Gastroesophageal sphincter (tissue), 4 donors: ENCODE measurements around the gene SLC44A1. TPM values are rescaled to one million over a fixed set of nuclear protein-coding genes. Genes with fewer than 3 reads are reported as not detected.
A peak's percentile ranks its signal among the peaks of the same experiment; 100 is the strongest.

ENCODE experiments used
- ATAC-seq: fragments of 150-250 bp; one replicate; pipeline ENCODE4 v1.9.1; 2016; ENCODE audit warnings: mild to moderate bottlenecking, moderate library complexity
- H3K27ac ChIP-seq, 4 donors: fragments of 200-600 bp; sonication (generic) in 3 of 4; 1 replicate in 3 of 4; 2 replicates in 1 of 4; pipeline ENCODE4 v1.5.1; 2016 to 2019
- H3K27me3 ChIP-seq: fragments of 200-600 bp; sonication (generic); one replicate; pipeline ENCODE4 v1.5.1; 2019
- H3K36me3 ChIP-seq, 2 donors: fragments of 200-600 bp; sonication (generic); one replicate each; pipeline ENCODE4 v1.5.1; 2019; ENCODE audit warnings: control low read depth in 1 of 2
- H3K4me1 ChIP-seq, 3 donors: fragments of 200-600 bp; sonication (generic); 1 replicate in 2 of 3; 2 replicates in 1 of 3; pipeline ENCODE4 v1.5.1; 2016 to 2019; ENCODE audit warnings: control low read depth in 2 of 3
- H3K4me3 ChIP-seq, 2 donors: fragments of 200-600 bp; sonication (generic); one replicate each; pipeline ENCODE4 v1.5.1; 2019; ENCODE audit warnings: mild to moderate bottlenecking in 1 of 2, moderate library complexity in 1 of 2
- H3K9me3 ChIP-seq, 3 donors: fragments of 200-600 bp; sonication (generic); one replicate each; pipeline ENCODE4 v1.5.1; 2017 to 2019; ENCODE audit warnings: control low read depth in 2 of 3
- CTCF ChIP-seq, 4 experiments: fragments of 200-600 bp in 2 of 4; fragments of 450-650 bp in 2 of 4; sonication (generic) in 1 of 4; IDR thresholded peaks; one replicate each; pipeline ENCODE4 v1.5.1; 2017 to 2019; ENCODE audit warnings: antibody characterized with exemption in 4 of 4, mild to moderate bottlenecking in 2 of 4, moderate library complexity in 2 of 4
- EP300 ChIP-seq: sonication (generic); formaldehyde crosslinking; IDR thresholded peaks from one replicate; pipeline ENCODE4 v1.6.1; 2017; ENCODE audit warnings: antibody characterized with exemption, mild to moderate bottlenecking
- POLR2A ChIP-seq, 2 donors: fragments of 450-650 bp; IDR thresholded peaks; one replicate each; pipeline ENCODE4 v1.6.1; 2017; ENCODE audit warnings: antibody characterized with exemption in 2 of 2, mild to moderate bottlenecking in 2 of 2, moderate library complexity in 1 of 2
- POLR2AphosphoS5 ChIP-seq: sonication (generic); formaldehyde crosslinking; IDR thresholded peaks from one replicate; pipeline ENCODE4 v1.6.1; 2017; ENCODE audit warnings: antibody characterized with exemption
- WGBS, 2 donors: methylation state at CpG; one replicate each; pipeline ENCODE4 v1.1.5; 2018; ENCODE audit warnings: low coverage in 1 of 2; 5-methylcytosine and 5-hydroxymethylcytosine counted together
- total RNA-seq, 4 donors: library from RNA; depleted of rRNA; stranded (reverse); fragments of >200 nt; gene quantifications; one replicate each; pipeline ENCODE4 v1.1.0, GENCODE V29; 2016

The SLC44A1 gene
- total RNA-seq, 4 donors from 2014 or later, result 27.9 to 49.1 (median 30.6) TPM

- Histone ChIP-seq H3K36me3 (no peaks in the 10 kb centered on the region), H3K27me3 (no peaks in the 10 kb centered on the region), H3K9me3 (no peaks in the 10 kb centered on the region), H3K4me3 (no peak overlapping the region), H3K4me1 (peaks cover 3 to 17% (median 4%) of the 10 kb centered on the region in 3 donors), H3K27ac (peak overlapping the region; percentile 75 to 90 (median 78))
- TF ChIP-seq POLR2AphosphoS5 (peak; percentile 95), POLR2A (IDR thresholded peaks at IDR 0.05) (no peak)
- peak; percentile 91 for ATAC-seq
- 33 to 40% methylated on average over 1 to 2 of the region's 2 CpGs for WGBS, 2 donors
Measured at GRCh38 chr9:105205787-105206495, 38.5 kb upstream of the SLC44A1 start.

- peak overlapping the region; percentile 75 to 90 (median 78) for H3K27ac ChIP-seq
- ATAC-seq, result no peak
- TF ChIP-seq CTCF (IDR thresholded peaks at IDR 0.05), result no peak
- TF ChIP-seq POLR2AphosphoS5, result no peak
- TF ChIP-seq POLR2A (IDR thresholded peaks at IDR 0.05), result no peak
- no peak for TF ChIP-seq EP300
- H3K27me3 ChIP-seq, result no peaks in the 10 kb centered on the region
- H3K9me3 ChIP-seq, result no peaks in the 10 kb centered on the region
- 14 to 15% methylated on average over 2 of the region's 2 CpGs for WGBS, 2 donors
- no peaks in the 10 kb centered on the region for H3K36me3 ChIP-seq
- no peak overlapping the region for H3K4me3 ChIP-seq
- peaks cover 3 to 17% (median 4%) of the 10 kb centered on the region in 3 donors for H3K4me1 ChIP-seq
Measured at GRCh38 chr9:105206496-105206820, 38.0 kb upstream of the SLC44A1 start.

GRCh38 chr9:105206821-105207699 lies 37.4 kb upstream of the SLC44A1 start:
- H3K27ac ChIP-seq, result peak overlapping the region; percentile 75 to 90 (median 78)
- TF ChIP-seq POLR2AphosphoS5 (peak; percentile 71), CTCF (IDR thresholded peaks at IDR 0.05) (no peak), POLR2A (IDR thresholded peaks at IDR 0.05) (no peak)
- peak; percentile 73 for ATAC-seq
- WGBS, 2 donors, result 67 to 81% methylated on average over 5 to 6 of the region's 6 CpGs
- H3K4me3 ChIP-seq, result no peak overlapping the region
- peaks cover 3 to 17% (median 4%) of the 10 kb centered on the region in 3 donors for H3K4me1 ChIP-seq
- H3K27me3 ChIP-seq, result no peaks in the 10 kb centered on the region
- H3K36me3 ChIP-seq, result no peaks in the 10 kb centered on the region
- no peaks in the 10 kb centered on the region for H3K9me3 ChIP-seq

- no peaks in the 10 kb centered on the region for H3K4me1 ChIP-seq
- no peaks in the 10 kb centered on the region for H3K27me3 ChIP-seq
- H3K36me3 ChIP-seq, result no peaks in the 10 kb centered on the region
- whole genome bisulfite sequencing, 2 donors, result 30 to 46% methylated on average over 3 of the region's 4 CpGs
- no peak overlapping the region for H3K4me3 ChIP-seq
- H3K9me3 ChIP-seq, result no peaks in the 10 kb centered on the region
- H3K27ac ChIP-seq, result no peak overlapping the region
- TF ChIP-seq CTCF (IDR thresholded peaks at IDR 0.05) (no peak), POLR2AphosphoS5 (no peak), POLR2A (IDR thresholded peaks at IDR 0.05) (no peak), EP300 (no peak)
- no peak for ATAC-seq
Measured at GRCh38 chr9:105216440-105217178, 27.8 kb upstream of the SLC44A1 start.

- Histone ChIP-seq H3K36me3 (no peaks in the 10 kb centered on the region), H3K9me3 (peaks cover 0 to 13% (median 0%) of the 10 kb centered on the region in 3 donors), H3K27me3 (no peaks in the 10 kb centered on the region), H3K4me1 (no peaks in the 10 kb centered on the region), H3K4me3 (no peak overlapping the region), H3K27ac (no peak overlapping the region)
- 89 to 92% methylated on average over 5 of the region's 5 CpGs for WGBS, 2 donors
- ATAC-seq, result no peak
- TF ChIP-seq POLR2A (IDR thresholded peaks at IDR 0.05), result no peak
- no peak for TF ChIP-seq POLR2AphosphoS5
- TF ChIP-seq EP300, result no peak
Measured at GRCh38 chr9:105218673-105219072, 25.8 kb upstream of the SLC44A1 start.
